ENCODE data around the gene CYP21A2.

GRCh38 chr6:32047855-32048766, 9.9 kb downstream of the CYP21A2 start:
- TF ChIP-seq TAF1 (IDR thresholded peaks at IDR 0.05; ENCODE audit: borderline replicate concordance, low read depth, low read length) (no peak), POLR2A (IDR thresholded peaks at IDR 0.05; ENCODE audit: low read depth, low read length) (no peak)

All from GM12892 (cell line).